Measurements from ENCODE around the gene EPHA6.
"Not testable (repeated sequence)": the region's sequence is repeated elsewhere in the genome, so short reads cannot be mapped to it uniquely, and the experiment has no call there.

Gene EPHA6

DNA sequence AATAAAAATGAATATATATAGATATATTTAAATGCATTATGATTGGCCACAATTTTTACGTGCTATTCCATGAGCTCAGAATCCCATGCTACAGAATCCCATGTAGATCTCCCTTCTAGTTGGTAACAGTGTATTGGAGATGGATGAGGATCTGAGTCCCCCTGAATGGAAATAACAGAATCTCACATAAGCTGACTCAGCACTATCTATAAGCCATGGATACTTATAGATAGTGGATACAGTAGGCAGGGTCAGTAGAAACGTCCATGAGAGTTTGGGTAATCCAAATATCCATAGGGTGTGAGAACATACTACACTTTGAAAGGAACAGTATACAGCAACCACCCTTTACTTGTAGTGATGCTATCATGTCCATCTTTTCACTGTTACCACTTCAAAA is 375.4 kb downstream of the EPHA6 start:
- DNase-seq = no peak

DNA sequence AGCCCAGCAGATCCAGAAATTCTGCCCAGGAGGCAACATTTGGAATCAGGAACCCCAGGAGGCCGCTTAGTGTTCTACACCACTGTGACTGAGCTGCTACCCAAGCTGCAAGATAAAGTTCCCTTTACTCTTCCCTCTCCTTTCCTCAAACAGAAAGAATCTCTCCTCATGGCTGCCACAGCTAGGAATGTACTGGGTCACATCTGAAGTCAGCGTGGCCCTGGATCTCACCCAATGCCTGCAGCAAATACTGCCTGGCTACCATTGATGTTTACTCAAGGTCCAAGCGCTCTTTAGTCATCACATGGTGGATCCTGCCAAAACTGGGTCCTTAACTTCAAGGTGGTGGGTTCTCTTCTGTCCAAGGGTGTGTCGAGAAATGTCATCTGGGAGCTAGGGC is 382.7 kb downstream of the EPHA6 start:
- no peak for DNase-seq

DNA sequence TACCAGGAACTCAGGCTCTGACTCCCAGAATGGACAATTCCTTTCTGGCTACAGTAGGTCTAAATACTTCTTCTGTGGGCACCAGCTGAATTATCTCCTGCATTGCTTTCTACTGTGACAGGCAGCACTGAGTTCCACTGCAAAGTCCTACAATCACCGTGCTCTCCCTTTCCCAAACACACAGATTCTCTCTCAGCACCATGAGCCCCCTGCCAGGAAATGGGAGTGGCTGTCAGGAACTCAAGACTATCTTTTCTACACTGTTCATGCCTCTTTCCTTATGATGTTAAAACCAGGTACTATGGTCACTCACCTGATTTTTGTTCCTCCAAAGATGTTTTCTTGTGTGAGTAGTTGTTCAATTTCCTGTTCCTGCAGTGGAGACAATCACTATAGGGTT is 383.4 kb downstream of the EPHA6 start:
- no peak for DNase-seq

DNA sequence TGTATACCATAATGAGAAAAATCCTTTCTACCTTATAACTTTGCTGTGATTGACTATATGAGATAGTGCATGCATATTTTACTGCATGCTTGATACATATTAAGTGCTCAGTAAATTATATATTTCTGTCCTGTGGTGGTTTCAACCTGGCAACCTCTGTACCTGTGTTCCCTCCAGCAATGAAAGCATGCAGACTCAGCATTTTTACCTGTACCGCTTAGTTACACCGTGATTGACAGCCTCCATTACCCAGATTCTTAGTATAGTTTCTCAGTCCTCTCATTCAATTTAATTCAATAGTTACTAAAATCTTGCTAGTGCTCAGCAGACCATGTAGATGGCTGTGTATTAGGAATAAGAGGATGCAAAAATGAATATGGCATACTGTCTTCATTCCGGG is 386.0 kb downstream of the EPHA6 start:
- no peak for DNase-seq

DNA sequence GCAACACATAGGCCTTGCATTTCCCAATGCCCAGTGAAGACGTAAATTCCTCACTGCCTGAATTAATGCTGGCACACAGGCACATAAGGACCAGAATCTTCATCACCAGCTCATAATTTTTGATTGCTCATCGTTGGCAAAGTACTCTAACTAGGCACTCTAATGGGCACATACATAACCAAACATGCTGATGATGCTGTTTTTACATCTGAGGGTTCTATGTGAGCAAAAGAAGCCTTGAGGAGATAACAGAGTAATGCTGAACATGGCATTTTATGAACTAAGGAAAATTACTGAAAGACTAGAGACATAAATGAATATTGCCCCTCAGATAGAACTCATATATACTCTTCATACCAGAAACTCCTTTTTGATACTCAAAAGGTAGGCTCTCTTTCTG is 387.4 kb downstream of the EPHA6 start:
- DNase-seq = no peak

DNA sequence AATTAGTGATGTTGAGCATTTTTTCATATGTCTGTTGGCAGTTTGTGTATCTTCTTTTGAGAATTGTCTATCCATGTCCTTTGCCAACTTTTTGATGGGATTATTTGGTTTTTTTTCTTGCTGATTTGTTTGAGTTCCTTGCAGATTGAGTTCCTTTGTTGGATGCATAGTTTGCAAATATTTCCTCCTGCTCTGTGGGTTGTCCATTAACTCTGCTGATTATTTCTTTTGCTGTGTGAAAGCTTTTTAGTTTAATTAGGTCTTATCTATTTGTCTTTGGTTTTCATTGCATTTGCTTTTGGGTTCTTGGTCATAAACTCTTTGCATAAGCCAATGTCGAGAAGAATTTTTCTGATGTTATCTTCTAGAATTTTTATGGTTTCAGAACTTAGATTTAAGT is 414.6 kb downstream of the EPHA6 start:
- DNase-seq = no peak

DNA sequence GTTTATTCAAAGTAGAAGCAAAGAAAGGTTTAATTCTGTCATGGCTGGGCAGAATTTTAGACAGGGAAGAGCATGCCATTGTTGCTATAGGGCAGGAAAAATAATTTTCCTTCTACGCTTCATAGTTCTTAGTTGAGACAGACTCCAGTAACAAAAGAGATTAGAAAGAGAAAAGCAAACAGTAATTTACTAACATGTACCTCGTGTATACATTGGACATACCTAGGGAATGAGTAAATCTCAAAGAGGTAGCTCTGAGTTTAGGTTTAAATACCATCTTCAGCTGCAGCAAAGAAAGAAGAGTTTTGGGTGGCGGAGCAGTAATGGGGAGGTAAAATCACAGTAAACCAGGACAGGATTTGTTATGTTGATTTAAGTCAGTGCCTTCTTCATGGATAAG is 416.1 kb downstream of the EPHA6 start:
- DNase-seq = no peak

DNA sequence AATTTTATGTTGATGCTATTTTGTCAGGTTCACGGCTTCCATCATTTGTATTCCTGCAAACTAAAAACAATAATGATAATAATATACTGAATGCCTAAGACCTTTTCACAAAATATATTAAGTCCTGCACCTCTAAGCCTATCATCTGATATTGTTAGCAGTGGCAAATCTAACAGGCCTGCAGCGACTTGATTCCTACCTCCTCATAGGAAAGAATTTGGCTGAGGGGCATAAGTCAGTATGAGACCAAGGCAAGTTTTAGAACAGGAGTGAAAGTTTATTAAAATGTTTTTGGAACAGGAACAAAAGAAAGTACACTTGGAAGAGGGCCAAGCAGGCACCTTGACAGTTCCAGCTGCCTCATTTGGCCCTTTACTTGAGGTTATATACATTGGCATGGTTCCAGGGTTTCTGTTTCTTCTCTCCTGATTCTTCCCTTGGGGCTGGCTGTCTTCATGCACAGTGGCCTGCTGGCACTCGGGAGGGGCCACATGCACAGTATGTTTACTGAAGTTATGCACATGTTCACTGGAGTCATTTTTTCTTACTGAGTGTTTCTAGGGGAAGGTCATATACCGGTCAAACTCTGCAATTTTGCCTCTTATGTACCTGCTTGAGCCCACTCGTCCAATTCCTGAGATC is 418.1 kb downstream of the EPHA6 start:
- no peak for DNase-seq

DNA sequence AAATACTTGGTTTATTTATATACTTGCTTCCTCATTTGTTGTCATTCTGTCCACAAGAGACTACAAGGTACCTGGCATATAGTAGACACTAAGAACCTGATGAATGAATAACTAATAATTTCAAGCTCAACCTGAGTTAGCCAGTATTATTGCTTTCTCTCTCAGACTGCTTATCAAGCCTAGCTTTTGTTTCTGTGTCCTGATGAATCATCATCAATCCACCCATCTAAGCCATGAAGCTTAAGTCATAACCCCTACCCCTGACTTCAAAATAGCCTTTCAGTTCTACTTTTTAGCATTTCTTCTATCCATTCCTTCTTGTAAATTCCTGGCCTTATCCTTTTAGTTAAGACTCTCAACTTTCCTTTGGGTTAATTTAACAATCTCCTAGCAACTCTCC is 420.8 kb downstream of the EPHA6 start:
- no peak for DNase-seq

DNA sequence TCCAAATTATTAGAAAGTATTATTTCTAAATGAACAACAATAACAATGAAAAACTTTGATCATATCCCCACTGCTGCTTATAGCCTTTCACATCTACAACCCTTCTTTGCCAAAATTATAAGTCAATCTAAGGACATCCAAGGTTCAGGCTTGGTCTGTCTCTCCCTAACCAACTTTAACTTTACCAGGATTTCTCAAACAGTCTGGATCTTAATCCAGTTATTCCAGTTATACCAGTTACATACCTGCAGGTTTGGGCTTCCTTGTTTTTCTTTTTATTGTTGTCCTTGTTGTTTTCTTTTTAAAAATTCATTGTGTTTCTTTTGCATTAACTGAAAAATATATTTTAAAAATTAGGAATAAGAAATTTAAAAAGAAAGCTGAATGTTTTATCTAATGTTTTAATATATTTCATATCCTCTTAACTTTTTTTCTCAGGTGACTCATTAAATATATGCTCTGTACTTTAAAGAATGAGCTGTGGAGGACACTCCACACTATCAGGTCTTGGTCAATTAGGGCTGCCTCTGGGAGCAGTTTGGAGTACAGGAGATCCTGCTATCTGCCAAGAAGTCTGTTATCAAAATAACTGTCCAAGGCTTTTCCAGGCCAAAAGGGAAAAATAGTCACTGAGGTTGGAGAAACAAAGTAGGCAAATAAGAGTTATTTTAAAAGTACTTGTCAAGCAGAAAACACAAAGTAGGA is 421.4 kb downstream of the EPHA6 start:
- DNase-seq = no peak

DNA sequence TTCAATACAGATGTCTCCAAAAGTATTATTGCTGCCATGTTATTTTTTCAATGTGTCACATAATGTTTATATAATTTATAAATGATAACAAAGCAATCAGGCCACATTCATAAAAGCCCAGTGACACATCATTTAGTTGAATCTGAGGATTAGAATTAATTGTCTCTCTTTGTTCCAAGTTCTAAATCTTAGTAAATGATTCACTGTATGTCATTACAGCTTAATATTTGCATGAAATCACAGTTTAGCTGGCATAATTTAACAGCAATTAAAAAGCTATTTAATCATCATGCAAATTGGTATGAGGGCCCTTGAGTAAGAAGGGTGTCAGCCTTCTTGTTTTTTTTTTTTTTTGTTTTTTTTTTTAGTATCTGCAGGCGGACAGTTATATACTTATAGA is 427.0 kb downstream of the EPHA6 start:
- no peak for DNase-seq

DNA sequence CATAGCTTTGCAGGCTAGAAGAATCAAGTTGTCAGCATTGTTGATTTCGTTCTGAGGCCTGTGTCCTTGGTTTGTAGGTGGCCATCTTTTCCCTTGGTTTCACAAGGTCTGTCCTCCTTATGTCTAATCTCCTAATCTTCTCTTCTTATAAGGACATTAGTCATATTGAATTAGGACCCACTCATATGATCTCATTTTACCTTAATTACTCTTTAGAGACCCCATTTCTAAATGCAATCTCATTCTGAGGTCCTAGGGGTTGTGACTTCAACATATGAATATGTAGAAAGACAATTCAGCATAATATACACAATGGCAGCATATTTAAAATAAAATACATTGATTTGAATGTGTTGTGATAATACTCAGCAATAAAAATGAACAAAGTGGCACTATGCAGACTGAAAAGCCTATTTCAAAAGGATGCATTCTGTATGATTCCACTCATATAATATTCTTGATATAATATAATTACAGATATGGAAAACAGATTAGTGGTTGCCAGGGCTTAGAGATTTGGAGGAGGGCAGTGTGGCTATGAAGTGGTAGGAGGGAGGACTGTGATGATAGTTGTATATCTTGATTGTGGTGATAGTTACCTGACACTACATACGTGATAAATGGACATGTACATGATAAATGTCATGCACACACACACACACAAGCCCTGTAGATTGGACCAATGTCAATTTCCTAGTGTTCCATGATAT is 431.0 kb downstream of the EPHA6 start:
- no peak for DNase-seq

DNA sequence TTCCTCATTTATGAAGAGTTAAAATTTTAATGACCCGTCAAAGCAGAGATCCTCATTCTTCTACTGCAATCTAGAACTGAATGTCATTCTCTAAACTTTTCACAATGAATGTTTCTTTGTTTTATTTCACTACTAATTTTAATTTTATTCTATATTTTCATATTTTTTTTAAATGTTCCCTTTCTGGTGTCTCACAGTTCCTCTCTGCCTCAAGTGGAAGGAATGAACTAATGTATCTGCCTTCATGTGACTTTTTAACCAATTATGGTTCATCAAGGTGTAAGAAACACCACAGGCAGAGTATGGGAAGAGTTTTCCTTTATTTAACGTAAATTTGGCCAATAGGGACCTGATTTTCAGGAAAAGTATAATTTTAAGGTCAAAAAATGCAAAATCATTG is 441.7 kb downstream of the EPHA6 start:
- DNase-seq = no peak

DNA sequence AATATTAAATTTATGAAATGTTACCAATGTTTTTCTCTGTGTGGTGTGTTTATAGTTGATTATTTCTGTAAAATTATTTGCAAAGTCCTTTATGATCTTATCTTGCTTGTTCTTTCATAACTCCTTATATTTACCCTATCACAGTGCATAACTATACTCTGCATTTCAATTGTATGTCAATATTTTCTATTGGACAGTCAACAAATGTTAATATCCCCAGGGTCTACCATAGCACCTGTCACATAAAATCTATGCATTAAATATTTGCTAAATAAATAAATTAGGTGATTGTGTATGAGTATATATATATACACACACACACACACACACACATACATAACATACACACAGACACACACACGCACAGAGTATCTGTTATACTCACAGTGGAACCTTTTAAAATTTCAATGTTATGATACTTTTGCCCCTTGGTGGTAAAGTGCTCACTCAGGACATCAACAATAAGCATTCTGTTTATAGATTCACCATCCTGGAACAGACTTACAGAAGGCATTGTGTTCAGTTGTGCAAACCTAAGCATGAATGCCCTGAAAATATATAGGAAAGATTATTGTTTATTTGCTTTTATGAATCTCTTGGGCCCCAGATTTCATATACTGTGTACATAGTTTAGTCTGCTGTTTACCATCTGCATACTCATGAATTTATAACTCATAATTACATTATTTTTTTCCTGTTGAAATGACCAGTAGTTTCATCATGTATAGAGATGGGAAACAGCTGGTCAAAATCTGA is 443.7 kb downstream of the EPHA6 start:
- no peak for DNase-seq

DNA sequence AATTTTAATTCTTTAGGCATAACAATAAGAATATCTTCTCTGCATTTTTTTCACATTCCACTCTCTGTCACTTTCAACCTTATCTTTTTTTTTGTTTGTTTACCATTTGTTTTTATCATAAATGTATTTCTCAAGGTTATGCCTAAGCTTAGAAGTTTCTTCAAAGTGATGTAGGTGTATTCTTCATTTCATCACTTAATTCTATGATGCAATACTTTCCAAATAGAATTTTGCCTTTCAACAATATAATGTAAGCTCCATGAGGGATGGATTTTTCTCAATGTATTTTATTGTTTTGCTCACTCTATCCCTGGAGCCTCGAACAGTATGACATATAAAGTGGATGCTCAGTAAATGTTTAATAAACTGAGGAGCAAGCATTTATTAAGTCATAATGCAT is 444.9 kb downstream of the EPHA6 start:
- DNase-seq = no peak

DNA sequence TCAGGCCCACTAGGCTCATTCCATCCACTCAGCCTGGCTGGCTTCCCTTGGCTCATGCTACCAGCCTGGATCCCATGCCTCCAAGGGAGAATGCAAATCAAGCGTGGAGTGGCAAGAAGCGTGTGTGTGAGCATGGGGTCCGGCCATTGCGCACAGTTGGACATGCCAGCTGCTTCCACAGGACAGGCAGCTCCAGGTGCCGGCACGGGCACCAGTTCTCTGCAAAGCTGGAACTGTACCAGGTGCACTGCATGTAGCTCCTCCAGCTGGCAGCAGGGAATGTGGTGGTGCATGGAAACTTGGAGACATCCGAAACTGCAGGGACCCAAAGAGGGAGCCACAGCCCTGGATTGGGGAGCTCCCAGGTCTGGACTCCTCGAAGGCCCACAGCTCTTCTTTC is 449.8 kb downstream of the EPHA6 start:
- no peak for DNase-seq

DNA sequence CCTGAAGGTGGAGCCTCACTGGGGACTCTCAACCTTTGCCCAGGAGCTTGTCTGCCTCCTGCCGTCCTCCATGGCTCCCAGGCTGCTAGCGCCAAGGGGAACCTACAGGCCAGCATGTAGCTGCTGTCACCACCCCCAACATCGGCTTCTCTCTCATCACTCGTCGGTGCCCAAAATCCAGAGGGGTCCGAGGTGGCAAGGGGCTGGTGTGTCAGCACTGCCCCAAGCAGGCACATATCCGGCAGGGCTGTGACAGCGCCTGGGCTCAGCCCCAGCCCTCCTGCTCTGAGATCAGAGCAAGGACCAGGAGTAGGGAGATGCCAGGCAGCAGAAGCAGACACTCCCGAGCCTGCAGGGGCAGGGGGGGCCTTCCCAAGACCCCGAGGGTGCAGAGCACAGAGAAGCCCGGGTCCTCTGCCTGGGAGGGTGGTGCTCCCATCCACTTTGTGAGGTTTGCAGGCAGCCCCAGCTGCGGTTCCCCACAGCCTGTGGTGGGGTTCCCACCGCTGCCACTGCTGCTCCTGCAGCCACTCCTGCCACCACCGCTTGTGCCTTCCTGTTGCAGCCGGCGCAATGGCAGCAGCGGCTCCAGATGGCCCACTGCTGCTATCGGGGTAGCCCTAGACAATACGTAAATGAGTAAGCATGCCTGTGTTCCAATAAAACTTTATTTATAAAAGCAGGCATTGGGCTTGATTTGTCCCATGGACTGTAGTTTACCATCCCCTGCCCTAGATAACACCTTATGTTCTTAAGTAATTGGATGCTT is 451.0 kb downstream of the EPHA6 start:
- no peak for DNase-seq

DNA sequence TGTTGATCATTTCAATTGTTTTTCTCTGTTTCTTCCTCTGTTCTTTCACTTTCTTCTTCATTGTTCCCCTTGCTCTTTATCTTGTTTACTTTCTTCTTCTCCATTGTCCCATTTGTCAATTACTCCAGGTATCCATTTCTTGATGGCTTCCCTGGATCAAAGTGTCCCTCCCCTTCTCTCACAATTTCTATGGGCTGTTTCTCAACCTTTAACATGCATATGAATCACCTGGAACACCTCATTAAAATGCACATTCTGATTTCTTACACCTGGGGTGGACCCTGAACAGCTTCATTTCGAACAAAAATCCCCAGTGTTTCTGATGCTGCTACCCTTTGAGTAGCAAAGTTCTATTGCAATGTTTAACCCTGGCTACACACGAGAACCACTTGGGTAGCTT is 454.8 kb downstream of the EPHA6 start:
- DNase-seq = no peak

DNA sequence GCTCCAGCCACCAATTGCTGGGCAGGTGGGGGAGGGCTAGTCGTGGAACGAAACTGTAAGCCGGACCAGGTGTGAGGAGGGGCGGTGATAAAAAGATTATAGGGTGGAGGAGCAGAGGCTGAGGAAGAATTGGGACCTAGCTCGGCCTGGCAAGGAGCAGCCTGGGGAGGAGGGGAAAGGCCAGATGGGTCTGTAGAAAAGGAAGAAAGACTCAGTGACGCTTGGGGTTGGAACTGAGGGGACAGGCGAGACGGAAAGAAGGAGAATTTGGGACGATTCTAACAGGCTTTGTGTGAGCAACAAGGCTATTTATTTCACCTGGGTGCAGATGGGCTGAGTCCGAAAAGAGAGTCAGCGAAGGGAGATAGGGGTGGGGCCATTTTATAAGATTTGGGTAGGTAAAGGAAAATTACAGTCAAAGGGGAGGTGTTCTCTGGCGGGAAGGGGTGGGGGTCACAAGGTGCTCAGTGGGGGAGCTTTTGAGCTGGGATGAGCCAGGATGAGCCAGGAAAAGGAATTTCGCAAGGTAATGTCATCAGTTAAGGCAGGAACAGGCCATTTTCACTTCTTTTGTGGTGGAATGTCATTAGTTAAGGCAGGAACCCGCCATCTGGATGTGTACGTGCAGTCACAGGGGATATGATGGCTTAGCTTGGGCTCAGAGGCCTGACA is 462.6 kb downstream of the EPHA6 start:
- not testable (repeated sequence) for DNase-seq

DNA sequence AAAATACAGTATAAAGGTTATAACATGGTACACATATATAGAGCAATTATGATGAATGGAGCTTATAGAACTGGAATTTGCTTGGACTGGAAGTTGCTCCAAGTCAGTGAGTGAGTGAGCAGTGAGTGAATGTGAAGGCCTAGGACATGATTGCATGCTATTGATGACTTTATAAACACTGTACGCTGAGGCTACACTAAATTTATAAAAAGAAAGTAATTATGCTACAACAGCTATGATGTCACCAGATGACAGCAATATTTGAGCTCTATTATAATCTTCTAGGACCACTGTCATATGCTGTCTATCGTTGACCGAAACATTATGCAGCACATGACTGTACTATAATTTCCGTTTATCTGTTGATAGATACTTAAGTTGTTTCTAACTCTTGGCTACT is 463.3 kb downstream of the EPHA6 start:
- no peak for DNase-seq

DNA sequence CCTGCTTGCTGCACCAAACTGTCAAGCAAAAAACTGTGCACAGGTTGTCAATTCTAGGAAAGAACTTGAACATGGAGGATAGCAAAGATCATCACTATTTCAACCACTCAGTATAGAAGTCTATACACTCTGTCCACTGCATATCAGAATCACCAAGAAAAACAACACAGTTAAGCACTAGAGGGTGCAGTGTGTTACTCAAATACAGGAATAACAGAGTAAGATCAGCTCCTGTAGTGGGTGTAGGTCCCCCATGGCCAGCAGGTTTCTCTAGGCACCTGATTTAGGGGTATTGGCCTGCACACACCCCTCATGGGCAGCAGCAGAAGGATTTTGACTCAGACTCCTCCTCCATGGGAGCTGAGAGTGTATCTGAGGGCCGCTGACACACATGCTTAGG is 464.1 kb downstream of the EPHA6 start:
- DNase-seq = no peak

DNA sequence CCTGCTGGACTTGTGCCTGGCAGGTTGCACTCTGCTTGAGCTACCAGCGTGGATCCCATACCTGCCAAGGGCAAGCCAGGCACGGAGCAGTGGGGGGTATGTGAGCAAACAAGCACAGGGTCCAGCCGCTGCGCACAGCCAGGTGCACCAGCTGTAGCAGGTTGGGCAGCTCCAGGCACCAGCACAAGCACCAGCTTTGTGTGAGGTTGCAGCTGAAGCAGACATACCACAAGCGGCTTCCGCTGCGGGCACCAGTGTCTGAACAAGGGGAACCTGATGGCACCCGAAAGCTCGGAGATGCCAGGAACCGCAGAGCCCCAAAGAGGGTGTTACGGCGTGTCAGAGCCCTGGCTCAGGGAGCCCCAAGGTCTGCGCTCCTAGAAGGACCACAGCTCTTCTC is 477.5 kb downstream of the EPHA6 start:
- no peak for DNase-seq

All from EL (cell line).